Parathyroid adenoma (tissue), 2 donors: Measurements from ENCODE around the gene ACOT7.

Experiments
- H2AFZ ChIP-seq: fragments of 300-600 bp; sonication (generic); one replicate; pipeline ENCODE4 v1.7.0; 2017; ENCODE audit warnings: antibody characterized with exemption, mild to moderate bottlenecking
- H3K27ac ChIP-seq: fragments of 300-600 bp; sonication (generic); one replicate; pipeline ENCODE4 v1.7.0; 2017
- H3K27me3 ChIP-seq: fragments of 300-600 bp; sonication (generic); one replicate; pipeline ENCODE4 v1.7.0; 2017; ENCODE audit warnings: low read length; ENCODE audit not compliant: control insufficient read depth, insufficient read depth
- H3K36me3 ChIP-seq: fragments of 300-600 bp; sonication (generic); one replicate; pipeline ENCODE4 v1.7.0; 2017; ENCODE audit warnings: low read length; ENCODE audit not compliant: control insufficient read depth, insufficient read depth
- H3K4me1 ChIP-seq: fragments of 300-600 bp; sonication (generic); one replicate; pipeline ENCODE4 v1.7.0; 2017; ENCODE audit warnings: control low read depth
- H3K4me2 ChIP-seq: fragments of 300-600 bp; sonication (generic); one replicate; pipeline ENCODE4 v1.7.0; 2017; ENCODE audit warnings: low read length
- H3K4me3 ChIP-seq: fragments of 300-600 bp; sonication (generic); one replicate; pipeline ENCODE4 v1.7.0; 2017; ENCODE audit warnings: low read depth, low read length
- H3K79me2 ChIP-seq: fragments of 300-600 bp; sonication (generic); one replicate; pipeline ENCODE4 v1.7.0; 2017; ENCODE audit warnings: control low read depth
- H3K9ac ChIP-seq: fragments of 300-600 bp; sonication (generic); one replicate; pipeline ENCODE4 v1.7.0; 2017; ENCODE audit warnings: mild to moderate bottlenecking
- H3K9me3 ChIP-seq: fragments of 300-600 bp; sonication (generic); one replicate; pipeline ENCODE4 v1.7.0; 2017; ENCODE audit warnings: low read length; ENCODE audit not compliant: control insufficient read depth
- CTCF ChIP-seq: fragments of 300-600 bp; sonication (generic); IDR thresholded peaks from one replicate; pipeline ENCODE4 v1.7.0; 2017; ENCODE audit warnings: antibody characterized with exemption, mild to moderate bottlenecking
- donor health status: primary hyperparathyroidism.

The ACOT7 gene

GRCh38 chr1:6348511-6349191, 44.9 kb downstream of the ACOT7 start:
- peaks cover 5% of the 10 kb centered on the region for H3K4me1 ChIP-seq
- H3K27ac ChIP-seq: no peak overlapping the region
- H2AFZ ChIP-seq: no peak overlapping the region
- H3K9ac ChIP-seq: no peak overlapping the region
- H3K27me3 ChIP-seq: no peaks in the 10 kb centered on the region
- no peak for TF ChIP-seq CTCF
- H3K9me3 ChIP-seq: no peaks in the 10 kb centered on the region
- no peaks in the 10 kb centered on the region for H3K79me2 ChIP-seq
- H3K4me3 ChIP-seq: no peak overlapping the region
- no peak overlapping the region for H3K4me2 ChIP-seq
- H3K36me3 ChIP-seq: no peaks in the 10 kb centered on the region

GRCh38 chr1:6347641-6348487, 45.7 kb downstream of the ACOT7 start:
- H3K4me1 ChIP-seq: peaks cover 5% of the 10 kb centered on the region
- H3K9ac ChIP-seq: no peak overlapping the region
- H3K27ac ChIP-seq: no peak overlapping the region

GRCh38 chr1:6345460-6345859, 48.1 kb downstream of the ACOT7 start:
- Histone ChIP-seq H3K36me3 (no peaks in the 10 kb centered on the region), H3K27ac (no peak overlapping the region)

More at GRCh38 chr1:6347641-6348487, 45.7 kb downstream of the ACOT7 start:
- Histone ChIP-seq H2AFZ (no peak overlapping the region), H3K4me3 (no peak overlapping the region), H3K27me3 (no peaks in the 10 kb centered on the region), H3K36me3 (no peaks in the 10 kb centered on the region), H3K9me3 (no peaks in the 10 kb centered on the region), H3K4me2 (no peak overlapping the region), H3K79me2 (no peaks in the 10 kb centered on the region)
- peak; percentile 54 for TF ChIP-seq CTCF

GRCh38 chr1:6345009-6345408, 48.6 kb downstream of the ACOT7 start:
- H3K9me3 ChIP-seq: no peaks in the 10 kb centered on the region
- no peak overlapping the region for H3K4me2 ChIP-seq
- no peaks in the 10 kb centered on the region for H3K4me1 ChIP-seq
- H3K36me3 ChIP-seq: no peaks in the 10 kb centered on the region
- H3K79me2 ChIP-seq: no peaks in the 10 kb centered on the region
- no peak for TF ChIP-seq CTCF
- no peak overlapping the region for H3K4me3 ChIP-seq
- H3K27ac ChIP-seq: no peak overlapping the region
- no peaks in the 10 kb centered on the region for H3K27me3 ChIP-seq
- no peak overlapping the region for H3K9ac ChIP-seq
- no peak overlapping the region for H2AFZ ChIP-seq

More at GRCh38 chr1:6345460-6345859, 48.1 kb downstream of the ACOT7 start:
- no peaks in the 10 kb centered on the region for H3K27me3 ChIP-seq
- H2AFZ ChIP-seq: no peak overlapping the region
- H3K4me3 ChIP-seq: no peak overlapping the region
- H3K79me2 ChIP-seq: no peaks in the 10 kb centered on the region
- H3K9me3 ChIP-seq: no peaks in the 10 kb centered on the region
- no peak overlapping the region for H3K4me2 ChIP-seq
- no peak for TF ChIP-seq CTCF
- H3K4me1 ChIP-seq: no peaks in the 10 kb centered on the region
- no peak overlapping the region for H3K9ac ChIP-seq
